Measurements from ENCODE around the gene TCHP.

DNA sequence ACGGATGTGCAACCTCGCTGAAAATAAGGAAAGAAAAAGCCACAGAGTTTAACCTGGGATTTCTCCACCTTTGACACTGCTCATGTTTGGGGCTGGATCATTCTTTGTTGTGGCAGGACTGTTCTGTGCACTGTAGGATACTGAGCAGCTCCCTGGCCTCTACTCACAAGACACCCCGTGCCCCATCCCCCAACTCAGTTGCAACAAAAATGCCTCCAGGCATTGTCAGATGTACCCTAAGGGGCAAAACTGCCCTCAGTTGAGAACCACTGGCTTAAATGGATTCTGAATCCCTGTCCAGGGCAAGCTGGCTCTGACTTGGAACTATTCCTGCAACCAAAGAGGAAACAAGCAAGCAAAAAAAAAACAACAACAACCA lies 21.8 kb upstream of the TCHP start:
- TF ChIP-seq CTCF (IDR thresholded peaks at IDR 0.05) = no peak
- no peak for TF ChIP-seq EP300 (IDR thresholded peaks at IDR 0.05)

Measured in sigmoid colon (tissue), 4 donors.